HCT116 (cell line): ENCODE data around the gene PCSK9. TPM values are rescaled to one million over a fixed set of nuclear protein-coding genes. Genes with fewer than 3 reads are reported as not detected.

Experiments
- ATAC-seq: fragments of 200-7000 bp; cut with Tn5 transposase; 2 replicates; pipeline ENCODE4 v1.9.1; 2020; ENCODE audit warnings: mild to moderate bottlenecking, moderate library complexity
- BruUV-seq: library from RNA; stranded (reverse); fragments of 400-500 nt; replicated peaks from 2 replicates; lab custom pipeline; 2021; lab: Mats Ljungman, UMichigan
- CTCF ChIA-PET: fragments of 300-600 bp; sonication (Branson Sonifier 250); formaldehyde crosslinking; loops from one replicate; lab custom pipeline; 2021; ENCODE audit warnings: antibody characterized with exemption; lab: Charles Lee
- POLR2A ChIA-PET: fragments of 300-600, 350-600 bp; sonication (Branson Sonifier 250); formaldehyde crosslinking; loops from one replicate; lab custom pipeline; 2021; ENCODE audit warnings: antibody characterized with exemption; lab: Charles Lee
- RAD21 ChIA-PET, 2 experiments: fragments of 300-600 bp; sonication (Branson Sonifier 250); formaldehyde crosslinking; loops; one replicate each; lab custom pipeline; 2023; ENCODE audit warnings: low total read pairs in 2 of 2; ENCODE audit not compliant: uncharacterized antibody in 2 of 2, unreplicated experiment in 2 of 2, low non-redundant PET in 1 of 2; lab: Charles Lee
- DNase-seq: peaks from one replicate; pipeline ENCODE4 v3.0.0-alpha.2; 2010; ENCODE audit warnings: low read depth, low spot score
- H2AFZ ChIP-seq: fragments of 200-600 bp; shearing (Covaris generic), sonication (generic); 2 replicates; pipeline ENCODE4 v1.6.1; 2017; ENCODE audit warnings: low read depth, mixed run types, mixed read lengths, antibody characterized with exemption, low read length; ENCODE audit not compliant: poor library complexity, severe bottlenecking
- H3K27ac ChIP-seq: 2 replicates; pipeline ENCODE4 v1.5.1; 2012; ENCODE audit warnings: low read depth, low read length
- H3K27me3 ChIP-seq: fragments of 200-600 bp; sonication (generic); 2 replicates; pipeline ENCODE4 v1.6.1; 2016; ENCODE audit warnings: mixed run types, low read length, mixed read lengths; ENCODE audit not compliant: insufficient read depth
- H3K36me3 ChIP-seq, 2 experiments: fragments of 200-500 bp in 1 of 2; fragments of 200-600 bp in 1 of 2; sonication (Bioruptor generic) in 1 of 2; sonication (generic) in 1 of 2; 2 replicates each; pipeline versions ENCODE4 v1.5.1 to v1.6.1; 2014 to 2016; ENCODE audit warnings: low read length in 2 of 2, inconsistent platforms in 1 of 2, mixed read lengths in 1 of 2, mixed run types in 1 of 2; ENCODE audit not compliant: insufficient read depth in 2 of 2, control insufficient read depth in 1 of 2
- H3K4me1 ChIP-seq, 2 experiments: fragments of 200-600 bp in 1 of 2; sonication (generic) in 1 of 2; 2 replicates each; pipeline versions ENCODE4 v1.5.1 to v1.6.1; 2012 to 2017; ENCODE audit warnings: low read length in 2 of 2, inconsistent platforms in 1 of 2, mild to moderate bottlenecking in 1 of 2, mixed read lengths in 1 of 2, mixed run types in 1 of 2, moderate library complexity in 1 of 2; ENCODE audit not compliant: insufficient read depth in 2 of 2, control insufficient read depth in 1 of 2
- H3K4me2 ChIP-seq: fragments of 200-600 bp; sonication (generic); 2 replicates; pipeline ENCODE4 v1.6.1; 2017; ENCODE audit warnings: mixed run types, low read length, mixed read lengths
- H3K4me3 ChIP-seq, 2 experiments: fragments of 200-600 bp in 1 of 2; sonication (generic) in 1 of 2; replicated peaks in 1 of 2; 2 replicates each; pipeline ENCODE4 v1.5.1; 2011 to 2016; ENCODE audit warnings: low read length in 2 of 2, control low read depth in 1 of 2, low read depth in 1 of 2, mild to moderate bottlenecking in 1 of 2, mixed read lengths in 1 of 2, mixed run types in 1 of 2
- H3K79me2 ChIP-seq: fragments of 200-600 bp; sonication (generic); 2 replicates; pipeline ENCODE4 v1.6.1; 2017; ENCODE audit warnings: mild to moderate bottlenecking, mixed run types, low read length, moderate library complexity, mixed read lengths; ENCODE audit not compliant: insufficient read depth
- H3K9ac ChIP-seq: fragments of 200-600 bp; sonication (generic); 2 replicates; pipeline ENCODE4 v1.6.1; 2016; ENCODE audit warnings: low read length, mixed read lengths
- H3K9me2 ChIP-seq: fragments of 200-600 bp; sonication (generic), shearing (Covaris generic); 2 replicates; pipeline ENCODE4 v1.6.1; 2017; ENCODE audit warnings: mixed run types, mild to moderate bottlenecking, moderate library complexity; ENCODE audit not compliant: insufficient read depth
- H3K9me3 ChIP-seq, 2 experiments: fragments of 200-500 bp in 1 of 2; fragments of 200-600 bp in 1 of 2; sonication (Bioruptor generic) in 1 of 2; sonication (generic) in 1 of 2; 2 replicates each; pipeline ENCODE4 v1.6.1; 2014 to 2017; ENCODE audit warnings: low read length in 2 of 2, mixed read lengths in 2 of 2, inconsistent platforms in 1 of 2, low read depth in 1 of 2, mild to moderate bottlenecking in 1 of 2, mixed run types in 1 of 2, moderate library complexity in 1 of 2; ENCODE audit not compliant: control insufficient read depth in 1 of 2, insufficient read depth in 1 of 2
- H4K20me1 ChIP-seq: fragments of 200-600 bp; sonication (generic), shearing (Covaris generic); 2 replicates; pipeline ENCODE4 v1.6.1; 2017; ENCODE audit warnings: mixed run types, mild to moderate bottlenecking, moderate library complexity; ENCODE audit not compliant: insufficient read depth
- ATF3 ChIP-seq: IDR thresholded peaks from 2 replicates; pipeline ENCODE4 v1.6.1; 2012
- CBX3 ChIP-seq: IDR thresholded peaks from 2 replicates; pipeline ENCODE4 v1.6.1; 2012; ENCODE audit warnings: low read depth
- CEBPB ChIP-seq: IDR thresholded peaks from 2 replicates; pipeline ENCODE4 v1.6.1; 2012; ENCODE audit warnings: low read depth
- EGR1 ChIP-seq: IDR thresholded peaks from 2 replicates; pipeline ENCODE4 v1.6.1; 2012; ENCODE audit warnings: low read depth
- EZH2 ChIP-seq: fragments of 200-600 bp; sonication (generic); IDR thresholded peaks from 2 replicates; pipeline ENCODE4 v1.6.1; 2017; ENCODE audit warnings: antibody characterized with exemption, mixed run types
- EZH2phosphoT487 ChIP-seq: fragments of 200-600 bp; IDR thresholded peaks from 2 replicates; pipeline ENCODE4 v1.6.1; 2018; ENCODE audit warnings: antibody characterized with exemption, borderline replicate concordance
- FOSL1 ChIP-seq: IDR thresholded peaks from 2 replicates; pipeline ENCODE4 v1.6.1; 2012; ENCODE audit warnings: low read depth
- MAX ChIP-seq: IDR thresholded peaks from 2 replicates; pipeline ENCODE4 v1.6.1; 2012
- POLR2A ChIP-seq: IDR thresholded peaks from 2 replicates; pipeline ENCODE4 v1.7.0; 2011; ENCODE audit warnings: borderline replicate concordance; ENCODE audit not compliant: insufficient read depth, insufficient read length; ENCODE audit errors: extremely low read depth
- POLR2AphosphoS5 ChIP-seq: IDR thresholded peaks from 2 replicates; pipeline ENCODE4 v1.6.1; 2011; ENCODE audit warnings: mild to moderate bottlenecking, low read depth, low read length, moderate library complexity
- RAD21 ChIP-seq: IDR thresholded peaks from 2 replicates; pipeline ENCODE4 v1.6.1; 2012; ENCODE audit warnings: low read depth, mild to moderate bottlenecking
- REST ChIP-seq: IDR thresholded peaks from 2 replicates; pipeline ENCODE4 v1.6.1; 2012; ENCODE audit warnings: low read depth
- SIN3A ChIP-seq: IDR thresholded peaks from 2 replicates; pipeline ENCODE4 v1.6.1; 2012; ENCODE audit warnings: low read depth
- SRF ChIP-seq: IDR thresholded peaks from 2 replicates; pipeline ENCODE4 v1.6.1; 2012; ENCODE audit warnings: low read depth
- TCF7L2 ChIP-seq: IDR thresholded peaks from 2 replicates; pipeline ENCODE4 v1.7.0; 2011; ENCODE audit warnings: borderline replicate concordance, inconsistent platforms; ENCODE audit not compliant: insufficient read depth, insufficient read length; ENCODE audit errors: extremely low read depth
- YY1 ChIP-seq: IDR thresholded peaks from 2 replicates; pipeline ENCODE4 v1.6.1; 2011; ENCODE audit warnings: low read length, low read depth, moderate library complexity, mild to moderate bottlenecking; ENCODE audit not compliant: insufficient replicate concordance; ENCODE audit errors: extremely low read depth
- ZFX ChIP-seq: fragments of 450-650 bp; IDR thresholded peaks from 2 replicates; pipeline ENCODE4 v1.6.1; 2017
- ZNF274 ChIP-seq: fragments of 200-500 bp; sonication (Bioruptor generic); IDR thresholded peaks from 2 replicates; pipeline ENCODE4 v1.6.1; 2014; ENCODE audit warnings: mild to moderate bottlenecking, low read depth, low read length, inconsistent platforms
- intact Hi-C: fragments of 100-400 bp; cut with micrococcal nuclease; formaldehyde crosslinking; loops from 2 replicates; pipeline ENCODE4 v1.10.0; 2022
- total RNA-seq: library from RNA; stranded (reverse); gene quantifications from one replicate; pipeline ENCODE4 v1.2.1, GENCODE V29; 2021; ENCODE audit not compliant: unreplicated experiment
- TF ChIP-seq, protein P1 (sequence below): IDR thresholded peaks from 2 replicates; pipeline ENCODE4 v1.6.1; 2011; ENCODE audit warnings: mild to moderate bottlenecking, low read length, moderate library complexity; ENCODE audit not compliant: insufficient replicate concordance; ENCODE audit errors: extremely low read depth

Gene PCSK9
- total RNA-seq, 1 experiment from 2014 or later = 39.6 TPM

DNA sequence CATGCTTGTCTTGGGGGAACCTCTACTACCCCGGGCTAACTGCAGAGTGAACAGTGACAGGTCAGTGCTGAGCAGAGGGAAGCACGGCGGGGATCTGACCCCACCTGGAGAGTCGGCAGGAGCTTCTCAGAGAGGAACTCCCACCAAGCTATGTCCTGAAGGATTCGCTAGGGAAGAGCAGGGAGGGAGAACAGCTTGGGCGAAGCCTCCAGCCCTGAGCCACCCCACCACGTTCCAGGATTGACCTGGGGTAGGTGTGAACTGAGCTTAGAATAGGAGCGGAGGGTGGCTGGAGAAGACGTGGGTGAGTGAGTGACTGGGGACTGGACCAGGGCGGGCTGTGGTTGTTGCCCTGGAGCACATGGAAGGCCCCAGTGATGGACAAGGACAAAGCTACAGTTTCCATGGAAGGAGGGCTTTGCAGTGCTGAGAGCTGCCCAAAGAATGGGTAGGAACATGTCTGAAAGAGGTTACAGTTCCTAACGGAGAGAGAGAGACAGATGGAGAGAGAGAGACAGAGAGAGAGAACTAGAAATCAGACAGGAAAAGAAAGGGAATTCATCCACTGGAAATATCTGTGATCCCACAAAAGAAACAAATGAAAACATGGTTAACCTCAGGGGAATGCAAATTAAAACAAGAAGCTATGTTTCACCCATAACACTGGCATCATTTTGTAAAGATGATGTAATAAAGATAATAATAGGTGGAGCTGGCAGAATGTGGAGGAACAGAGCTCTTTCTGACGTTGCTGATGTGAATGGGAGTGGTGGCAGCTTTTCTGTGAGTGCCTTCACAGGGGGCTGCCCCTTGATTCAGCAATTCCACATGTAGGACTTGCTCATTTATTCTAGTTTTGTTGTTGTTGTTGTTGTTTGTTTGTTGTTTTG, 23.4 kb upstream of the PCSK9 start:
- Histone ChIP-seq H4K20me1 (no peaks in the 10 kb centered on the region), H3K4me1 (no peaks in the 10 kb centered on the region), H3K4me3 (no peak overlapping the region), H3K9me2 (no peaks in the 10 kb centered on the region), H3K27me3 (peaks cover 12% of the 10 kb centered on the region; the same call in 1 of the 2 replicates), H3K36me3 (no peaks in the 10 kb centered on the region), H3K27ac (no peak overlapping the region), H3K9me3 (no peaks in the 10 kb centered on the region), H3K9ac (no peak overlapping the region), H3K4me2 (no peak overlapping the region), H3K79me2 (no peaks in the 10 kb centered on the region), H2AFZ (no peak overlapping the region)
- CTCF ChIA-PET = interaction anchor here (0.6 to 1.0 kb wide), 3 partner anchors 59 to 71 kb away, joined by 3 read pairs; no protein-coding TSS in a partner anchor
- intact Hi-C loops = no loop called here
- ATAC-seq (no peak), DNase-seq (no peak)
- POLR2A ChIA-PET = no interaction called here
- no peak for TF ChIP-seq EZH2phosphoT487
- no peak for TF ChIP-seq POLR2AphosphoS5
- TF ChIP-seq, protein P1, sequence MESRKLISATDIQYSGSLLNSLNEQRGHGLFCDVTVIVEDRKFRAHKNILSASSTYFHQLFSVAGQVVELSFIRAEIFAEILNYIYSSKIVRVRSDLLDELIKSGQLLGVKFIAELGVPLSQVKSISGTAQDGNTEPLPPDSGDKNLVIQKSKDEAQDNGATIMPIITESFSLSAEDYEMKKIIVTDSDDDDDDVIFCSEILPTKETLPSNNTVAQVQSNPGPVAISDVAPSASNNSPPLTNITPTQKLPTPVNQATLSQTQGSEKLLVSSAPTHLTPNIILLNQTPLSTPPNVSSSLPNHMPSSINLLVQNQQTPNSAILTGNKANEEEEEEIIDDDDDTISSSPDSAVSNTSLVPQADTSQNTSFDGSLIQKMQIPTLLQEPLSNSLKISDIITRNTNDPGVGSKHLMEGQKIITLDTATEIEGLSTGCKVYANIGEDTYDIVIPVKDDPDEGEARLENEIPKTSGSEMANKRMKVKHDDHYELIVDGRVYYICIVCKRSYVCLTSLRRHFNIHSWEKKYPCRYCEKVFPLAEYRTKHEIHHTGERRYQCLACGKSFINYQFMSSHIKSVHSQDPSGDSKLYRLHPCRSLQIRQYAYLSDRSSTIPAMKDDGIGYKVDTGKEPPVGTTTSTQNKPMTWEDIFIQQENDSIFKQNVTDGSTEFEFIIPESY = no peak
- TF ChIP-seq MAX = no peak
- no peak for TF ChIP-seq FOSL1
- no peak for TF ChIP-seq RAD21
- TF ChIP-seq ZFX = no peak
- TF ChIP-seq EZH2 = no peak
- TF ChIP-seq ATF3 = no peak
- TF ChIP-seq EGR1 = no peak
- no peak for TF ChIP-seq YY1
- no peak for TF ChIP-seq SIN3A
- TF ChIP-seq POLR2A = no peak
- no peak for TF ChIP-seq CEBPB
- TF ChIP-seq ZNF274 = no peak
- TF ChIP-seq REST = no peak
- no peak for TF ChIP-seq CBX3
- no peak for TF ChIP-seq SRF
- no peak for TF ChIP-seq TCF7L2
- RAD21 ChIA-PET = no interaction called here
- BruUV-seq = no TSS peak
